ENCODE data around the gene CSH2.
"Not testable (repeated sequence)": the region's sequence is repeated elsewhere in the genome, so short reads cannot be mapped to it uniquely, and the experiment has no call there.

Gene CSH2

DNA sequence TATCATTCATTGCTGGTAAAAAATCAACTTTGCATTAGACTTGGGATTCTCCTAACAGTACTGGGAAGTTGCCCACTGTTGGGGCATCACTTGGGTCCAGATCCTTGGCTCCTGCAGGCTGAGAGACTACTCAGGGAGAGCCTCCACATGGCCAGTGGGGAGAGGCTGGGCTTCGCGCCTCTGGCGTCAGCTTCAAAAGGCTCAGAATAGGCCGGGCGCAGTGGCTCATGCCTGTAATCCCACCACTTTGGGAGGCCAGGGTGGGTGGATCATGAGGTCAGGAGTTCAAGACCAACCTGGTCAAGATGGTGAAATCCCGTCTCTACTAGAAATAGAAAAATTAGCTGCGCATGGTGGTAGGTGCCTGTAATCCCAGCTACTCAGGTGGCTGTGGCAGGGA lies 41.0 kb upstream of the CSH2 start:
- TF ChIP-seq, protein P1, sequence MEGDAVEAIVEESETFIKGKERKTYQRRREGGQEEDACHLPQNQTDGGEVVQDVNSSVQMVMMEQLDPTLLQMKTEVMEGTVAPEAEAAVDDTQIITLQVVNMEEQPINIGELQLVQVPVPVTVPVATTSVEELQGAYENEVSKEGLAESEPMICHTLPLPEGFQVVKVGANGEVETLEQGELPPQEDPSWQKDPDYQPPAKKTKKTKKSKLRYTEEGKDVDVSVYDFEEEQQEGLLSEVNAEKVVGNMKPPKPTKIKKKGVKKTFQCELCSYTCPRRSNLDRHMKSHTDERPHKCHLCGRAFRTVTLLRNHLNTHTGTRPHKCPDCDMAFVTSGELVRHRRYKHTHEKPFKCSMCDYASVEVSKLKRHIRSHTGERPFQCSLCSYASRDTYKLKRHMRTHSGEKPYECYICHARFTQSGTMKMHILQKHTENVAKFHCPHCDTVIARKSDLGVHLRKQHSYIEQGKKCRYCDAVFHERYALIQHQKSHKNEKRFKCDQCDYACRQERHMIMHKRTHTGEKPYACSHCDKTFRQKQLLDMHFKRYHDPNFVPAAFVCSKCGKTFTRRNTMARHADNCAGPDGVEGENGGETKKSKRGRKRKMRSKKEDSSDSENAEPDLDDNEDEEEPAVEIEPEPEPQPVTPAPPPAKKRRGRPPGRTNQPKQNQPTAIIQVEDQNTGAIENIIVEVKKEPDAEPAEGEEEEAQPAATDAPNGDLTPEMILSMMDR (IDR thresholded peaks at IDR 0.05; ENCODE audit: borderline replicate concordance, control extremely low read depth, extremely low read depth, insufficient read depth, missing control alignments) = no peak
- in situ Hi-C loops (cut with MboI; ENCODE audit: low sequenced_read_pairs, unreplicated experiment) = loop anchor here (10.0 to 25.0 kb wide), 3 partner anchors 110 to 373 kb away; partner anchors contain the start of genes ERN1 and ICAM2

DNA sequence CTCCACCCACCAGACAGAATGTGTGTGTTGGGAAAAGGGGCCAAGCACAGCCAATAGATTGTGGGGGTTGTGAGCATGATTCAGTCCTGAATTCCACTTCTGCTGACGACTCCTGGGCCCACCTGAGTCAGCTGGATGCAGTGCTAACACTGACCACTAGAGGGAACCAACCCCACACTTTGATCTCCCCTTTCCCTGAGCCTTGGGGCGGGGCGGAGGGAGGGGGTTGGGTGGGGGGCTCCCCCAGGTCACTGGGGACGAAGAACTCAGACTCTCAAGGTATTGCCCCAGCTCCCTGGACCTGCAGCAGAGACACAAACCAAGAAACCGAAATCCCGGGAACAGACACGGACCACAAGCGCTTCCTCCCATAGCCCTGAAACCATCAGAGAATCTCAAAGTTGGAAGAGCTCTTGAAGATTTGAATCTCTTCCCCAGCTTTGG lies 38.2 kb upstream of the CSH2 start:
- in situ Hi-C loops (cut with MboI; ENCODE audit: low sequenced_read_pairs, unreplicated experiment) = loop anchor here (10.0 to 25.0 kb wide), 3 partner anchors 113 to 376 kb away; partner anchors contain the start of genes ERN1 and ICAM2
- DNase-seq (ENCODE audit: low spot score) = peak; percentile 78
- TF ChIP-seq, protein P1 (IDR thresholded peaks at IDR 0.05; ENCODE audit: borderline replicate concordance, control extremely low read depth, extremely low read depth, insufficient read depth, missing control alignments) = peak; percentile 81

More for the DNA sequence above, 41.0 kb upstream of the CSH2 start:
- DNase-seq (ENCODE audit: low spot score) = no peak

DNA sequence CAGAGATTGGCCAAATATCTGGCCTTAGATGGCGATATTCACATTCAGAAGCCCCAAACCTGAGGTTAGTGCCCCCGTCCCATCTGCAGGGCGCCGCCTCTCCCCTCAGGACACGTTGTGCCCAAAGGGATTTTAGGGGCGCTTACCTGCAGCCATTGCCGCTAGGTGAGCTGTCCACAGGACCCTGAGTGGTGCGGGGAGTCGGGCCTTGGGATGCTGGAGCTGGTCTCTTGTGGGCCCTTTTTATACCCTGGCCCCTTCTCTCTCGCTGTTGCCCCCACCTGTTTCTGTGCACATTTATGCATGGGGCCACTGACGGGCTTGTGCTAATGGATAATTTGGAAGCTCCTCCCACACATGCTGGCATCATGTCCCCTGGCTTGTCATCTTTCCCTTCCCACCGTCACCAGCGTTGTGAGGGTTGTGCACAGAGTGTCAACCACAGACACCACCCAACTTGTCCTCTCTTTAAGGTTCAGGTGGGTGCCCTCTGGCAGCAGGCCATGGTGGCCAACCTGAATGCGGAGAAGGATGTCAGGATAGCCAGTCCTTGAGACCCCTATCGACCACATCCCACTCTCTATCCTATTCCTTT lies 37.7 kb upstream of the CSH2 start, which contains the start of gene CSHL1:
Gene CSHL1, minus strand, starts transcription at position 218 of the 595 bp plus-strand sequence. Its CDS starts 62 bp downstream, at position 156.
- in situ Hi-C loops (cut with MboI; ENCODE audit: low sequenced_read_pairs, unreplicated experiment) = loop anchor here (10.0 to 25.0 kb wide), 3 partner anchors 114 to 376 kb away; partner anchors contain the start of genes ERN1 and ICAM2
- DNase-seq (ENCODE audit: low spot score) = no peak
- TF ChIP-seq, protein P1 (IDR thresholded peaks at IDR 0.05; ENCODE audit: borderline replicate concordance, control extremely low read depth, extremely low read depth, insufficient read depth, missing control alignments) = peak; percentile 9

DNA sequence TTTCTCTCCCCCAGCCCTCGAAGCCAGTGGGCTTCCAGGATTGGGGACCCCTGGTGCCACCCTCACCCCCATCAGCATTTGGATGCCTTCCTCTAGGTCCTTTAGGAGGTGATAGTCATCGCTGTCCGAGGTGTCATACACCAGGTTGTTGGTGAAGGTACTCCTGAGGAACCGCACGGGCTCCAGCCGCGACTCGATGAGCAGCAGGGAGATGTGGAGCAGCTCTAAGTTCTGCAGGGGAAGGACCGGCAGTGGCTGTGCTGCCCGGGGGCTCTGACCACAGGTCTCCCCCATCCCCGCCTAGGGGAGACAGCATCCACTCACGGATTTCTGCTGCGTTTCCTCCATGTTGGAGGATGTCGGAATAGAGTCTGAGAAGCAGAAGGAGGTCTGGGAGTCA lies 36.6 kb upstream of the CSH2 start:
- in situ Hi-C loops (cut with MboI; ENCODE audit: low sequenced_read_pairs, unreplicated experiment) = loop anchor here (10.0 to 25.0 kb wide), 3 partner anchors 115 to 377 kb away; partner anchors contain the start of genes ERN1 and ICAM2
- TF ChIP-seq, protein P1 (IDR thresholded peaks at IDR 0.05; ENCODE audit: borderline replicate concordance, control extremely low read depth, extremely low read depth, insufficient read depth, missing control alignments) = no peak
- DNase-seq (ENCODE audit: low spot score) = no peak

DNA sequence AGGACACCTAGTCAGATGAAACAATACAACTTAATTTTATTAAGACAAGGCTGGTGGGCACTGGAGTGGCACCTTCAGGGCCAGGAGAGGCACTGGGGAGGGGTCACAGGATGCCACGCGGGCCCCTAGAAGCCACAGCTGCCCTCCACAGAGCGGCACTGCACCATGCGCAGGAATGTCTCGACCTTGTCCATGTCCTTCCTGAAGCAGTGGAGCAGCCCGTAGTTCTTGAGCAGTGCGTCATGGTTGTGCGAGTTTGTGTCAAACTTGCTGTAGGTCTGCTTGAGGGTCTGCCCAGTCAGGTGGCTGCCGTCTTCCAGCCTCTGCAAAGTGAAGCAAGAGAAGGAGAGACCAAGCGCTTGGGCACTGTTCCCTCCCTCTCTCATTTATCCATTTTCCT lies 36.1 kb upstream of the CSH2 start:
- in situ Hi-C loops (cut with MboI; ENCODE audit: low sequenced_read_pairs, unreplicated experiment) = loop anchor here (25.0 kb wide), 1 partner anchor 378 kb away; no protein-coding TSS in a partner anchor
- DNase-seq (ENCODE audit: low spot score) = not testable (repeated sequence)

DNA sequence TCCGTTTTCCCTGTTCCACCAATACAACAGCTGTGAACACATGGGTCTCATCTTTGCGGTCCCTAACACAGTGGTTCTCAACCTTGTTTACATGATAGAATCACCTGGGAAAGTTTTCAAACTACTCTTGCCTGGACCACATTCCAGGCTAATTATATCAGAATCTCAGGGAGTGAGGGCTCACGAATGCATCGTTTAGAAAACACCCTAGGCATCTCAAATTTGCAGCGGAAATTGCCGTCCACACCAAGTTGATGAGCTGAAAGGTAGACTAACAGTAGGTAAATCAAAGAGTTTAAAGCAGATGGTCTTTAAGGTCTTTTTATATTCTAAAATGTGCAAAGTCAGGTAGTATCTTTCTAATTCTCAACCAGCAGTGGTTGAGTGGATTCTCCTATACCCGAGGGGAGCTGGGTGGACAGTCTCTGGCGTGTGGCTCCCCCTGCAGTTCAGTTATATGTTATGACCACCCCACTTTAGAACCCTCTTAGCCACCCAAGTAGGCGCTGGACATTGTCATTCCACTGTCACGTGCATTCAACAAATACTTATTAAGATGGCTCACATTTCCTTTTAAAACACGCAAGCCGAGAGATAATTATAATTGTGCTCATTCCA lies 33.8 kb upstream of the CSH2 start:
- DNase-seq (ENCODE audit: low spot score) = not testable (repeated sequence)
- in situ Hi-C loops (cut with MboI; ENCODE audit: low sequenced_read_pairs, unreplicated experiment) = loop anchor here (25.0 kb wide), 1 partner anchor 380 kb away; no protein-coding TSS in a partner anchor

DNA sequence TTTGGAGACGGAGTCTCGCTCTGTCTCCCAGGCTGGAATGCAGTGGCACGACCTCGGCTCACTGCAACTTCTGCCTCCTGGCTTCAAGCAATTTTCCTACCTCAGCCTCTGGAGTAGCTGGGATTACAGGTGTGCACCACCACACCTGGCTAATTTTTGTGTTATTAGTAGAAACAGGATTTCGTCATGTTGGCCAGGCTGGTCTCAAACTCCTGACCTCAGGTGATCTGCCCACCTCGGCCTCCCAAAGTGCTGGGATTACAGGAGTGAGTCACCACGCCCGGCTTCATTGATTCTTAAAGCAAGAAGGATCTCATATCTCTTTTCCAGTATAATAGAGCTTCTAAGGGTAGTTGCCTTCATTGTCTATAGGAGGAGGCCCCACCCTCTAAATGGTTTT lies 31.3 kb upstream of the CSH2 start:
- not testable (repeated sequence) for DNase-seq (ENCODE audit: low spot score)
- in situ Hi-C loops (cut with MboI; ENCODE audit: low sequenced_read_pairs, unreplicated experiment) = loop anchor here (25.0 kb wide), 1 partner anchor 383 kb away; no protein-coding TSS in a partner anchor

DNA sequence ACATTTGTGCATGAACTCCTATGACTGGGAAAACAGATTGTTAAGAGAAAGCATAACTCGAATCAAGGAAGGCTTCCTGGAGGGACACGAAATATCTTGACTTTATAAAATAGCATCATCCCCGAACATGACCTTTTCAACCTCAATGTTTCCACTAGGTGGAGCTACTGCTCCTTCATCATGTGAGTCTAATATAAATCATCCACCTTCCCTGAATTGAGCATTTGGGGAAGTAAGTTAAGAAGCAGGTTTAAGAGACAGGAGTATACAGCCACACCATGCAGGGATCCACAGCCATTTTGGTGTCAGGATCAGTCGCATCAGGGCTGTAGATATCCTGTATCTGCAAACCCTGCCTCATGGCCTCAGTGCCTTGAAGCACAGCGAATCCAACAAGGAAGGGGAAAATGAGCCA lies 30.3 kb upstream of the CSH2 start:
- in situ Hi-C loops (cut with MboI; ENCODE audit: low sequenced_read_pairs, unreplicated experiment) = loop anchor here (25.0 kb wide), 1 partner anchor 384 kb away; no protein-coding TSS in a partner anchor
- not testable (repeated sequence) for DNase-seq (ENCODE audit: low spot score)

DNA sequence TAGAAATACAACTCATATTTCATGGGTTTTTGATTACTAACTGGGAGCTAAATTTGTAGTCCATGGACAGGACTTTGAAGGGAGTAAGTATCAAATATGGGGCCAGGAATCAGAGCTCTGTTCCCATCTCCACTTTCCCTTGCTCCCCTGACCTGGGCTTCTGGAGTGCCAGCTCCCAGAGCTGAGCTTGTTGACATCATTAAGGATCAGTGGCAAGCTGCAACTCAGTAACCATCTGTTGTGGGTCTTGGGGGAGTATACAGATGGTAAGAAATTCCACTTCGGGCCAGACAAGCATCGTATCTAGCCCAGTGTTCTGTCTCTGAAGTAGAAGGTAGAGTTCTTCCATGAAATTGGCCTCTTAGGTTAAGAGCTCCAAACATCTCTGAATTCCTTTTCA lies 28.5 kb upstream of the CSH2 start:
- in situ Hi-C loops (cut with MboI; ENCODE audit: low sequenced_read_pairs, unreplicated experiment) = loop anchor here (25.0 kb wide), 1 partner anchor 385 kb away; no protein-coding TSS in a partner anchor
- not testable (repeated sequence) for DNase-seq (ENCODE audit: low spot score)

DNA sequence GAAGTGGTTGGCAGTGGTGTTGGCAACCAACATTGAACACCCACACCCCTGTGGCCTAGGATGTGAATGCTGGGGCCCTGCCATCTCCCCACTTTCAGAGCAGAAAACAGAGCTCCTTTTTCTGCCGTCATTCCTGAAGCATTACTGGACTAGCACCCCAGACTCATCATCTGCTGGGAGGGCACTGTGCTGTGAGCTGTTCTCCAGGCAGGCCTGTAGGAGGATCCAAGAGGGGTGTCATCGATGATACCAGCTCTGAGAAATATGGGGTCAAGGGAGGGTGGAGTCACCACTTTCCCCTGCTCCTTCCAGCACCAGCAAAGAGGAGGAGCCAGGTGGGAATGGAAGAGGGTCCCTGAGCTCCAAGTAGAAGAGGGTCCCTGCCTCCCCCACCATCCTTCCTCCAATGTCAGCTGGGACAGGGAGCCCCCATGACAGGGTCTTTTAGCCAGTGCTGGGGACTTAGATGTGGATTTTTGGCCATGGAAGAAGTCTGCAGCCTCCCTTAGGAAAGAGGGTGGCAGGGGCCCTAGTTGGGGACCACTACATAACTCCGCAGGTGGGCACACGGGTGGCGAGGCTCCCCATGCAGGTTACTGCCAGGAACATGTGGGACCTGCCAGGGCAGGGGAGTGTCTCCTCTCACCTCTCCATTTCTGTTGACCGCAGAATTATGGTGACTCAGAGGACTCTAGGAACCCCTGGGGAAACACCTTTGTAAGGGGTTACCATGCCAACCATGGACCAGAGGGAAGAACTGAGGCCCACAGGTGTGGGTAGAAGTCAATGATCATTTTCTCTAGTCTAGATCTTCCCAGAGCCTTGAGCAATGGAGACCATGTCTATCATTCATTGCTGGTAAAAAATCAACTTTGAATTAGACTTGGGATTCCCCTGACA lies 25.7 kb upstream of the CSH2 start:
- in situ Hi-C loops (cut with MboI; ENCODE audit: low sequenced_read_pairs, unreplicated experiment); DNase-seq (ENCODE audit: low spot score): not testable (repeated sequence)

DNA sequence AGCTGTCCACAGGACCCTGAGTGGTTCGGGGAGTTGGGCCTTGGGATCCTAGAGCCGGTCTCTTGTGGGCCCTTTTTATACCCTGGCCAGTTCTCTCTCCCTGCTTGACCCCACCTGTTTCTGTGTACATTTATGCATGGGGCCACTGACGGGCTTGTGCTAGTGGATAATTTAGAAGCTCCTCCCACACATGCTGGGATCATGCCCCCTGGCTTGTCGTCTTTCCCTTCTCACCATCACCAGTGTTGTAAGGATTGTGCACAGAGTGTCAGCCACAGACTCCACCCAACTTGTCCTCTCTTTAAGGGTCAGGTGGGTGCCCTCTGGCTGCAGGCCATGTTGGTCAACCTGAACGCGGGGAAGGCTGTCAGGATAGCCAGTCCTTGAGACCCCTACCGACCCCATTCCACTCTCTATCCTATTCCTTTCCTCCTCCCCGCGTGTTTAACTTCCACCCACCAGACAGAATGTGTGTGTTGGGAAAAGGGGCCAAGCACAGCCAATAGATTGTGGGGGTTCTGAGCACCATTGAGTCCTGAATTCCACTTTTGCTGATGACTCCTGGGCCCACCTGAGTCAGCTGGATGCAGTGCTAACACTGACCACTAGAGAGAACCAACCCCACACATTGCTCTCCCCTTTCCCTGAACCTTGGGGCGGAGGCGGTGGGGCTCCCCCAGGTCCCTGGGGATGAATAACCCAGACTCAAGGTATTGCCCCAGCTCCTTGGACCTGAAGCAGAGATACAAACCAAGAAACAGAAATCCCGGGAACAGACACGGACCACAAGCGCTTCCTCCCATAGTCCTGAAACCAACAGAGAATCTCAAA lies 23.3 kb upstream of the CSH2 start, which contains the start of gene CSH1:
Gene CSH1, minus strand, starts transcription at position 51 of the 831 bp plus-strand sequence. CDS start 63 bp downstream, outside the sequence.
- DNase-seq (ENCODE audit: low spot score); in situ Hi-C loops (cut with MboI; ENCODE audit: low sequenced_read_pairs, unreplicated experiment): not testable (repeated sequence)

Data from GM13976 (cell line).